ENCODE results near the gene SPINT3.

SPINT3 gene

DNA sequence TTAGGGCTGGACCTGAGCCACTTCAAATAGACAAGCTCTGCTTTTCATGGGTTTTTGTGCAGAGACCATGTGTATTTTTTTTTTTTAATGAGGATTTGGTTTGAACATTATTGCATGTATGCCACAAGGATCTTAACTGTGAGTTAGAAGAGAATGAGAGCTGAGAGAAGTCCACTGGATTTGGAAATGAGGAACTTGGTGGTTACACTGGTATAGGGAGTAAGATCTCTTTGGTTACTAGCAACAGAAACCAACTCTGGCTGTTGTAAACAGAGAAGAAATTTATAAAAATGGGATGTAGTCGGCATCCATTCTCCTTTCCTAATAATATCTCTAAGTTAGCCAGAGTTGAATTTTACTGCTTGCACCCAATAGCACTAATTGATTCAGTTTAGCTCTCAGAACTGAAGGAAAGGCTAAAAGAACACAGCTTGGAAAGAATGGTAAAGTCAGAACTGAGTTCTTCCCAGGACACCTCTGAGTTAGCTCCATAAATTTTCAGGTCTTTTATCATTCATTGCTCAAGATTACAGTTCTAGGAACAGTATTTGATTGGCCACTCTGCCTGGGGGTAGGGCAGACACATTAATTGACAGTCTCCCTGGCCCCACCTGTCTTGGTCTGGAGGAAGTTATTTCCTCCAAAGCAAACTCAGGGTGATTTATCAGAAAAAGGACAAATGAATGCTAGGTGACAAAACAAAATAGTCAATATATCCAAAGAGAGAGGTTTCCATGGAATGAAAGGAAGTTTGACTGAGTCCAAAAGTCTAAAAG is 49.7 kb downstream of the SPINT3 start:
- no peak for DNase-seq (ENCODE audit: low read depth)
- H3K4me3 ChIP-seq (ENCODE audit: low read depth, low read length), result no peak overlapping the region

DNA sequence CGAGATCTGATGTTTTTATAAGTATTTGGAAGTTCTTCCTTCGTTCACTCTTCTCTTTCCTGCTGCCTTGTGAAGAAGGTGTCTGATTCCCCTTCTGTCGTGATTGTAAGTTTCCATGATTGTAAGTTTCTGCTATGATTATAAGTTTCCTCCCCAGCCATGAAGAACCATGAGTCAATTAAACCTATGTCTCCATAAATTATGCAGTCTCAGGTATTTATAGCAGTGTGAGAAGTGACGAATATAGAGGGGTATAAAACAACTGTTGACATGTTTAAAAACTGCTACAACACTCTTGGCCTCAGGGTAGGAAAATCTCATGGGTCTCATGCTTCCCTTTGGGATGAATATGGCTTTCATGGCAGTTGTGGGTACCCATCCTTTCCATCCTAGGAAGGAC is 51.7 kb downstream of the SPINT3 start:
- no peak overlapping the region for H3K4me3 ChIP-seq (ENCODE audit: low read depth, low read length)
- DNase-seq (ENCODE audit: low read depth), result no peak

DNA sequence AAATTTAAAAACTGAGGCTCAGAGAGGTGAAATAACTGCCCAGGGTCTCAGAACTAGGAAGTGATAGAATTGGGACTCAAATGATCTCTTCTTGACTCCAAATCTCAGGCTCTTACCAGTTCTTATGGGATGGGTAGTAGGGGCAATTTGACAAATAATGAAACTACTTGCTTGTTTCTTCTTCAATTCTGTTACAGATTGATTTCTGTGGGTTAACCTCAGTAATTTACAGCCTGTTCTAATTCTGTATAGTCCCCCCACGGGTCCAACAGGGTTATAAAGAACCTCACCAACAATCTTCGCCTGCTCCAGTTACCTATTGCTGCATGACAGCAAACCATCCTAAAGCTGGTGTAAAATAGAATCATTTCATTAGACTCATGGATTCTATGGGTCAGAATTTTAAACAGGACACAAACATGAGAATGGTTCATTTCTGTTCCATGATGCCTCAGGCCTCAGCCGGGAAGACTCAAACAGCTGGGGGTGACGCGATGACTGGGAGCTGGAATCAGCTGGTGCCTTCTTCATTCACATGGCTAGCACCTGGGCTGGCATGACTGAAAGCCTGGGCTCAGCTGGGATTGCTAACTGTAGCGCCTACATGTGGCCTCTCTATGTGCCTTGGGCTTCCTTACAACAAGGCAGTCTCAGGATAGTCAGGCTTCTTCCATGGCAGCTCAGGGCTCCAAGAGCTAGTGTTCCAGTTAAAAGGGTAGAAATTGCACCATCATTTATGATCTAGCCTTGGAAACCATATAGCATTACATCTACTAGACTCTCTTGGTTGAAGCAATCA is 52.5 kb downstream of the SPINT3 start:
- no peak overlapping the region for H3K4me3 ChIP-seq (ENCODE audit: low read depth, low read length)
- no peak for DNase-seq (ENCODE audit: low read depth)
